Spleen (tissue), 11 donors: ENCODE results near the gene IGSF23. TPM values are rescaled to one million over a fixed set of nuclear protein-coding genes. Genes with fewer than 3 reads are reported as not detected.

Experiments used
- DNase-seq: peaks from one replicate; pipeline ENCODE4 v3.0.0-alpha.2; 2020
- H3K27ac ChIP-seq, 8 donors: fragments of 200-600 bp; sonication (generic) in 7 of 8; 1 replicate in 4 of 8; 2 replicates in 4 of 8; pipeline versions ENCODE4 v1.5.0 to v1.8.0; 2016 to 2021; ENCODE audit warnings: inconsistent platforms in 4 of 8, mild to moderate bottlenecking in 4 of 8, moderate library complexity in 1 of 8
- H3K27me3 ChIP-seq, 7 donors: fragments of 200-600 bp; sonication (generic) in 6 of 7; replicated peaks in 1 of 7; 1 replicate in 4 of 7; 2 replicates in 3 of 7; pipeline versions ENCODE4 v1.5.0 to v1.8.0; 2016 to 2021; ENCODE audit warnings: inconsistent platforms in 3 of 7, mild to moderate bottlenecking in 1 of 7
- H3K36me3 ChIP-seq, 6 donors: fragments of 200-600 bp; sonication (generic) in 5 of 6; 1 replicate in 4 of 6; 2 replicates in 2 of 6; pipeline versions ENCODE4 v1.5.0 to v1.8.0; 2016 to 2021; ENCODE audit warnings: inconsistent platforms in 2 of 6
- H3K4me1 ChIP-seq, 6 donors: fragments of 200-600 bp; sonication (generic) in 5 of 6; 1 replicate in 3 of 6; 2 replicates in 3 of 6; pipeline versions ENCODE4 v1.5.0 to v1.8.0; 2016 to 2021; ENCODE audit warnings: inconsistent platforms in 3 of 6
- H3K4me3 ChIP-seq, 8 donors: fragments of 200-600 bp; sonication (generic) in 7 of 8; 1 replicate in 4 of 8; 2 replicates in 4 of 8; pipeline versions ENCODE4 v1.5.0 to v1.8.0; 2016 to 2021; ENCODE audit warnings: inconsistent platforms in 4 of 8, mild to moderate bottlenecking in 4 of 8, moderate library complexity in 2 of 8
- H3K9me3 ChIP-seq, 8 donors: fragments of 200-600 bp; sonication (generic) in 7 of 8; 1 replicate in 4 of 8; 2 replicates in 4 of 8; pipeline versions ENCODE4 v1.5.0 to v1.8.0; 2016 to 2021; ENCODE audit warnings: inconsistent platforms in 4 of 8
- POLR2A ChIP-seq, 3 donors: fragments of 450-650 bp; IDR thresholded peaks; one replicate each; pipeline ENCODE4 v1.5.1; 2017; ENCODE audit warnings: antibody characterized with exemption in 3 of 3, mild to moderate bottlenecking in 1 of 3
- POLR2AphosphoS5 ChIP-seq, 3 donors: sonication (generic); formaldehyde crosslinking; IDR thresholded peaks; one replicate each; pipeline ENCODE4 v1.5.1; 2017; ENCODE audit warnings: antibody characterized with exemption in 3 of 3
- WGBS, 5 donors: extraction: QIAGEN DNeasy Blood & Tissue Kit in 3 of 5; methylation state at CpG; one replicate each; pipeline versions ENCODE4 v1.1.5 to v1.1.7; 2013 to 2018; 5-methylcytosine and 5-hydroxymethylcytosine counted together
- intact Hi-C: fragments of 100-400 bp; cut with DNase I; formaldehyde crosslinking; loops from one replicate; pipeline ENCODE4 v1.15.0; 2023; ENCODE audit warnings: low total_unique reads
- polyA plus RNA-seq, 3 donors: library from polyadenylated mRNA; stranded (reverse); fragments of 200-250 nt; gene quantifications; one replicate each; pipeline ENCODE4 v1.2.1, GENCODE V29; 2013
- total RNA-seq, 7 donors: library from RNA; depleted of rRNA in 3 of 7; stranded (reverse); fragments of >200 nt in 3 of 7; fragmentation: NEBNext Ultra II Directional in 4 of 7; extraction: Animal tissue kit (Norgen Biotek cat#: 25700) in 4 of 7; gene quantifications; one replicate each; pipeline versions ENCODE4 v1.1.0 to v1.2.1, GENCODE V29; 2016 to 2021
- TF ChIP-seq, protein P1 (sequence below), 11 experiments: fragments of 200-600 bp in 7 of 11; fragments of 450-650 bp in 4 of 11; sonication (generic) in 4 of 11; IDR thresholded peaks in 8 of 11; conservative IDR thresholded peaks in 3 of 11; 1 replicate in 7 of 11; 2 replicates in 4 of 11; pipeline versions ENCODE4 v1.4.0 to v1.8.0; 2016 to 2021; ENCODE audit warnings: antibody characterized with exemption in 11 of 11, inconsistent platforms in 4 of 11, mild to moderate bottlenecking in 1 of 11
- donor health status: healthy with polysubstance abuse.
- donor health status: DM: no; HTN: no; CAD: no; lungs with moderate emphysema.
- donor health status: DM: no; HTN: no; CAD: no.
- donor health status: Bipolar disorder and iron deficiency.
- donor health status: healthy.
- donor health status: DM: no; HTN: no; CAD: no.
- donor health status: DM: yes; HTN: yes; CAD: no.

The IGSF23 gene
- total and polyA plus RNA-seq, 10 donors = not detected

DNA sequence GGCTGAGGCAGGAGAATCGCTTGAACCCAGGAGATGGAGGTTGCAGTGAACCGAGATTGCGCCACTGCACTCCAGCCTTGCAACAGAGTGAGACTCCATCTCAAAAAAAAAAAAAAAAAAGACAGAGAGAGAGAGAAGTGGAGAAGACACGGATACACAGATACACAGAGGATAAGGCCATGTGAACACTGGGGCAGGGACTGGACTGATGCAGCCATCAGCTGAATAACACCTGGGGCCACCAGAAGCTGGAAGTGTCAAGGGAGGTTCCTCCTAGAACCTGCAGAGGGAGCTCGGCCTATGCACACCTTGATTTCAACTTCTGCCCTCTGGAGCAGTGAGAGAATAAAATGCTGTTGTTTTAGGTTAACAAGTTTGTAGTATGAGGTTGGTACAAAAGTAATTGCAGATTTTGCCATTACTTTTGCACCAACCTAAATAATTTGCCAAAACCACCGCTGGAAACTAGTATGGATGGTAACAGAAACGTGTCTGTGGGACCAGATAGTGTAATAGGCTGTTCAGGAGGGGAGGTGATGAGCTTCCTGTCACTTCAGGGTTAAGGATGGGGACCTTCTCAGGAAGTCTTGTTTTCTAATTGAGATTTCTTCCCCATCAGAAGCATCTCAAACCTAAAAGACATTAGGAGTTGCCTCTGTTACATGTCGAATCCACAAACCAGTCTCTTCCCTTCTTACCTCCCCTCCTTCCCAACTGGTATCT is 36.4 kb upstream of the IGSF23 start:
- peaks cover 0 to 10% (median 0%) of the 10 kb centered on the region in 6 donors for H3K4me1 ChIP-seq
- TF ChIP-seq POLR2AphosphoS5 (IDR thresholded peaks at IDR 0.05) (no peak), POLR2A (IDR thresholded peaks at IDR 0.05) (no peak)
- TF ChIP-seq, protein P1, sequence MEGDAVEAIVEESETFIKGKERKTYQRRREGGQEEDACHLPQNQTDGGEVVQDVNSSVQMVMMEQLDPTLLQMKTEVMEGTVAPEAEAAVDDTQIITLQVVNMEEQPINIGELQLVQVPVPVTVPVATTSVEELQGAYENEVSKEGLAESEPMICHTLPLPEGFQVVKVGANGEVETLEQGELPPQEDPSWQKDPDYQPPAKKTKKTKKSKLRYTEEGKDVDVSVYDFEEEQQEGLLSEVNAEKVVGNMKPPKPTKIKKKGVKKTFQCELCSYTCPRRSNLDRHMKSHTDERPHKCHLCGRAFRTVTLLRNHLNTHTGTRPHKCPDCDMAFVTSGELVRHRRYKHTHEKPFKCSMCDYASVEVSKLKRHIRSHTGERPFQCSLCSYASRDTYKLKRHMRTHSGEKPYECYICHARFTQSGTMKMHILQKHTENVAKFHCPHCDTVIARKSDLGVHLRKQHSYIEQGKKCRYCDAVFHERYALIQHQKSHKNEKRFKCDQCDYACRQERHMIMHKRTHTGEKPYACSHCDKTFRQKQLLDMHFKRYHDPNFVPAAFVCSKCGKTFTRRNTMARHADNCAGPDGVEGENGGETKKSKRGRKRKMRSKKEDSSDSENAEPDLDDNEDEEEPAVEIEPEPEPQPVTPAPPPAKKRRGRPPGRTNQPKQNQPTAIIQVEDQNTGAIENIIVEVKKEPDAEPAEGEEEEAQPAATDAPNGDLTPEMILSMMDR (IDR thresholded peaks at IDR 0.05 in 8 of 11, conservative IDR thresholded peaks at IDR 0.05 in 3 of 11) = peak in 7 of 11 experiments; percentile 29 to 42 (median 36)
- DNase-seq = no peak
- no peaks in the 10 kb centered on the region for H3K36me3 ChIP-seq
- H3K27me3 ChIP-seq = peaks cover 0 to 2% (median 0%) of the 10 kb centered on the region in 7 donors
- H3K4me3 ChIP-seq = no peak overlapping the region
- no peak overlapping the region for H3K27ac ChIP-seq
- H3K9me3 ChIP-seq = peaks cover 0 to 18% (median 0%) of the 10 kb centered on the region in 8 donors
- WGBS, 5 donors = 67 to 78% (median 70%) methylated on average over 8 of the region's 8 CpGs
- intact Hi-C loops = no loop called here

DNA sequence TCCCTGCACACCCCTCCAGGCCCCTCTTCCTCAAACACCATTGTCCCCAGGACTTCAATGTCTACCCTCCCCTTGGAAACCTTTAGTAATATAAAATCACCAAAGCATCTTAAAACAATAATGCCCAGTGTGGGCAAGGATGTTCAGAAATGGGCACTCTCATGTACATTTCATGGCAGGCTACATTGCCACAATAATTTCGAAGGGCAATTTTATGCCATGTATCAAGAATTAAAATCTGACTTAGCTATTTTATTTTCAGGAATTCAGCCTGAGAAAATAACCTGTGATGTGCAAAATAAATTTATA is 35.8 kb upstream of the IGSF23 start:
- Histone ChIP-seq H3K9me3 (peaks cover 0 to 18% (median 0%) of the 10 kb centered on the region in 8 donors), H3K27me3 (peaks cover 0 to 3% (median 0%) of the 10 kb centered on the region in 7 donors), H3K27ac (no peak overlapping the region), H3K4me1 (peaks cover 0 to 6% (median 0%) of the 10 kb centered on the region in 6 donors), H3K4me3 (no peak overlapping the region), H3K36me3 (no peaks in the 10 kb centered on the region)
- intact Hi-C loops = no loop called here
- TF ChIP-seq, protein P1 (IDR thresholded peaks at IDR 0.05 in 8 of 11, conservative IDR thresholded peaks at IDR 0.05 in 3 of 11) = no peak
- TF ChIP-seq POLR2AphosphoS5 (IDR thresholded peaks at IDR 0.05) (no peak), POLR2A (IDR thresholded peaks at IDR 0.05) (no peak)
- WGBS, 5 donors = 52 to 85% (median 67%) methylated on average over 1 of the region's 1 CpG
- no peak for DNase-seq

DNA sequence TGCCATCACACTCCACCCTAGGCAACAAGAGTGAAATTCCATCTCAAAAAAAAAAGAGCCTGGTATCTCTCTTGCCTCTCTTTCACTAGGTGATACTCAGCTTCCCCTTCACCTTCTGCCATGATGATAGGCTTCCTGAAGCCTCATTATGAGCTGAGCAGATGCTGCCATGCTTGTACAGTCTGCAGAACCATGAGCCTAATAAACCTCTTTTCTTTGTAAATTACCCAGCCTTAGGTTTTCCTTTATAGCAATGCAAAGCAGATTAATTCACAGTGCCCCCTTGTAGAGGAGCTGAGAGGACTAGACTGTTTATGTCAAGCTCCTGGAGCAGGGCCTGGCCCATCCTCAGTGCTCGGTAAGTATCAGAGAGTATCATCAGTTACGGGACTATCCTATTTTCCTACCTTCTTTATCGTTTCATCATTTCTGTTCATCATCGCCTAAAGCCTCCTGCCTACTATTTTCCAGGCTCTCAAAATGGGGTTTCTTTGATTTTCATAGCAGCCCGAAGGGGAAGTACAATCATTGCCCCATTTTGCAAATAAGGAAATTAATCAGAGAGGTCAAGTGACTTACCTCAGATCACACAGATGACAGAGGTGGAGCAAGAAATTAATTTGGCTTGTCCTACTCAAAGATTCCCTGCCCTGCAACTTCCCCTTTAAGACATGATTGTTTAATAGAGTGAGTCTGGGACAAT is 33.5 kb upstream of the IGSF23 start:
- DNase-seq = no peak
- intact Hi-C loops = no loop called here
- Histone ChIP-seq H3K4me1 (no peaks in the 10 kb centered on the region), H3K36me3 (no peaks in the 10 kb centered on the region), H3K27ac (no peak overlapping the region), H3K27me3 (peaks cover 0 to 19% (median 0%) of the 10 kb centered on the region in 7 donors), H3K9me3 (peaks cover 0 to 18% (median 0%) of the 10 kb centered on the region in 8 donors), H3K4me3 (no peak overlapping the region)
- TF ChIP-seq POLR2A (IDR thresholded peaks at IDR 0.05) (no peak), POLR2AphosphoS5 (IDR thresholded peaks at IDR 0.05) (no peak)
- TF ChIP-seq, protein P1 (IDR thresholded peaks at IDR 0.05 in 8 of 11, conservative IDR thresholded peaks at IDR 0.05 in 3 of 11) = no peak
- 86 to 92% (median 90%) methylated on average over 5 of the region's 5 CpGs for WGBS, 5 donors

DNA sequence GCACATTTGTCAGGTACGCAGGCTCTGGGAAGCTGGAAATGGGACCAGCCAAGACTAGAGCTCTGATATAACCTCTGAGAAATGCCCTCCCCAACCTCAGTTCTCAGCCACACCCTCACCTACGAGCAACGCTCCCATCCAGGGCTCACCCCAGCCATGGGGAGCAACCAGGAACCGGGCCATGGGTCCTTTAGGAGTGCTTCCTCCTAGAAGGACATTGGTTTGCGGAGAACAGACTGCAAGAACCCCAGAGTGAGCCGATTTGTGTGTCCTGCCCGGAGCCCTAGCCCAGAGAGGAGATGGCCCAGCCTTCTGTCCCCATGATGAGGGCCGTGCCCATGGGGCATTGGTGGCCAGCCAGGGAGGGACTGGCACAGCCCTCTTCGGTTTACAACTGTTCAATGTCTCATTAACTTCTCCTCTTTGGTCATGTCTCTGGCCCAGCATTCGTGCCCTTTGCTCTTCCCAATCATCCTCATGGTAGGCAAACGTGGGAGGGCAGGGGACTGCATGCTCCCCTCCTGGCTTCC is 32.9 kb upstream of the IGSF23 start:
- Histone ChIP-seq H3K9me3 (peaks cover 0 to 18% (median 0%) of the 10 kb centered on the region in 8 donors), H3K4me3 (no peak overlapping the region), H3K27me3 (peaks cover 0 to 19% (median 0%) of the 10 kb centered on the region in 7 donors), H3K27ac (no peak overlapping the region), H3K36me3 (no peaks in the 10 kb centered on the region), H3K4me1 (no peaks in the 10 kb centered on the region)
- intact Hi-C loops = no loop called here
- WGBS, 5 donors = 70 to 89% (median 86%) methylated on average over 9 to 11 of the region's 11 CpGs
- TF ChIP-seq, protein P1 (IDR thresholded peaks at IDR 0.05 in 8 of 11, conservative IDR thresholded peaks at IDR 0.05 in 3 of 11) = no peak
- TF ChIP-seq POLR2AphosphoS5 (IDR thresholded peaks at IDR 0.05) (no peak), POLR2A (IDR thresholded peaks at IDR 0.05) (no peak)
- no peak for DNase-seq
